OCI-LY7 (cell line): ENCODE data around the gene LHX4.

Experiments used
- CTCF ChIP-seq: fragments of 200-600 bp; sonication (generic); conservative IDR thresholded peaks from 2 replicates; pipeline ENCODE4 v1.5.1; 2014; ENCODE audit warnings: mild to moderate bottlenecking, antibody characterized with exemption, low read length, moderate library complexity, mixed read lengths
- EZH2phosphoT487 ChIP-seq: fragments of 200-600 bp; sonication (generic); IDR thresholded peaks from 2 replicates; pipeline ENCODE4 v1.6.1; 2018; ENCODE audit warnings: low read depth, borderline replicate concordance, mild to moderate bottlenecking, mixed run types, antibody characterized with exemption, low read length, moderate library complexity, mixed read lengths

- TF ChIP-seq CTCF = no peak
- no peak for TF ChIP-seq EZH2phosphoT487
Measured at GRCh38 chr1:180275726-180276125, 45.7 kb downstream of the LHX4 start.
